Erythroblast (primary cell): ENCODE results near the gene GBGT1.

Experiments used
- DNase-seq, 2 experiments: peaks; one replicate each; lab custom pipeline; 2025; lab: John Stamatoyannopoulos, UW
- GATA1 ChIP-seq: IDR thresholded peaks from 2 replicates; pipeline ENCODE4 v1.6.1; 2011; ENCODE audit warnings: low read depth, mild to moderate bottlenecking, control low read depth, low read length, moderate library complexity
- POLR2A ChIP-seq: IDR thresholded peaks from 2 replicates; pipeline ENCODE4 v1.6.1; 2011; ENCODE audit warnings: mild to moderate bottlenecking, low read length

The GBGT1 gene

DNA sequence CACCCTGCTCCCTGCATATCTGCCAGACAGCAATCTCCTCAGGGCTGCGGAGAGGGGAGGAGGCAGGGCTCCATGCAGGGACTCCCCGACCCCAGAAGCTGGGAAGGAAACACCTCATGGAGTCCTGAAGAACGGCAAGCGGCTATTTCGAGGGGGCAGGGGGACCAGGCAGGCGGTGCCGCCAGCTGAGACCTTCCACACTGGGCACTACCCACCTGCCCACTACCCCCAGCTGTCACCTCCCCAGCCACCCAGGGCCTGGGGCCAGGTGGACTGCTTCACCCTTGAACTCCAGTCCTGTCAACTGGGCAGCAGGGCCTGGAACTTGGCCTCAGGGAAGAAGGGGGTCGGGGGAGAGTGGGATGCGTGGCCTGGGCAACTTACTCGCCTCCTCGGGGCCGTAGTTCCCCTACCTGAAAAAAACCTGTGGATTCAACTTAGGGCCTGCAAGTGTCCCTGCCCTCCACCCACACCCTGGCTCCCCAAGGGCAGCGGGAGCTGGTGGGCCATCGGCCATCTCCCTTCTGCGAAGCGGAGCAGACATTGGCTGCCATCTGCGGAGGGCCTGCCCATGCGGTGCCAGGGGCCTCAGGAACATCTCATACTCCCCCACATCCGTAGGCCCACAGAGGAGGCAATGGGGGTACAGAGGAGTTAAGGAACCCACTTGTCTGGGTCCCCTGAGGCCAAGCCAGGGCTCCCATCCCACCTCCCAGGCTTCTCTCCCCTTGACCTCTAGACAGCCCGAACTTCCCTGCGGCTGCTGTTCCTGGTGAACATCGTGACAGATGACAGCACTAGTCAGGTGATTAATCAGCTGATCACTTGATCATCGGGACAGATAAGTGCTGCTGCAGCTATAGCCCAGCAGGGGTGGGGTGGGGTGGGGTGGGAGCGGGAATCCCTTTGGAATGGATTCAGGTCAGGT lies 24.2 kb downstream of the GBGT1 start:
- no peak for TF ChIP-seq GATA1
- no peak for TF ChIP-seq POLR2A
- no peak for DNase-seq

DNA sequence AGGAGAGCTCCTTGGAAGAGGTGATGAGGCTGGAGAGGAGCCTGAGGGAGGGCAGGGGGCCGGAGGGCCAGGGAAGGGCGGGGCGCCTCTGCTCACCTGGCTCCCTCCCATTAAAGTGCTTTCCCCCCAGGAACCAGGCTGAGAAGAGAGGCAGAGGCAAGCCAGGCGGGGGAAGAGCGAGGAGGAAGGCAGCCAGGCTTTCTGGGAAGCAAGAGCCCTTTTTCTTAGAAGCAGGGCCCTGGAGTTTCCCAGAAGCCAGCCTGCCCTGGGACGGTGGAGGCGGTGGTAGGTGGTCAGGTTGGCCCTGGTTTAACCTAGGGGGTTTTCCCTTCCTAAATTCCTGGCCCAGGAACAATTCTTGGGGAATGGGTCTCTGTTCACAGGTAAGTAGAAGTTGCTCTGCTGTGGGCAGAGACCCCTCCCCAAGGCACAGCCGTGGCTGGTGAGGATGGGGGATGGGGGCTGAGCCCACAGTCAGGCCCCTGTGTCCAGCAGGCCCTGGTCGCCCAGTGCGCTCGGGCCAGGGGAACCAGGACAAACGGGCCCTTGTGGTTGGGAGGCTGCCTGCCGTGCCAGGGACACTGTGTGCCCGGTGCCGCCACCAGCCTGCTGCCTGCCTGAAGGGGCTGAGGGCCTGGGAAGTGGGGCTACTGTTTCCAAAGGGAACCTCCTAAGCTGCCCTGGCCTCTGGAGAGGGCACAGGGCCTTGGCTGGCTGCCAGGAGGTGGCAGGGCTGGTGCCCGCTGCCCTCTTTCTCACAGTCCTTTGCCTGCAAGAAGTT lies 26.1 kb downstream of the GBGT1 start:
- TF ChIP-seq POLR2A (no peak), GATA1 (no peak)

DNA sequence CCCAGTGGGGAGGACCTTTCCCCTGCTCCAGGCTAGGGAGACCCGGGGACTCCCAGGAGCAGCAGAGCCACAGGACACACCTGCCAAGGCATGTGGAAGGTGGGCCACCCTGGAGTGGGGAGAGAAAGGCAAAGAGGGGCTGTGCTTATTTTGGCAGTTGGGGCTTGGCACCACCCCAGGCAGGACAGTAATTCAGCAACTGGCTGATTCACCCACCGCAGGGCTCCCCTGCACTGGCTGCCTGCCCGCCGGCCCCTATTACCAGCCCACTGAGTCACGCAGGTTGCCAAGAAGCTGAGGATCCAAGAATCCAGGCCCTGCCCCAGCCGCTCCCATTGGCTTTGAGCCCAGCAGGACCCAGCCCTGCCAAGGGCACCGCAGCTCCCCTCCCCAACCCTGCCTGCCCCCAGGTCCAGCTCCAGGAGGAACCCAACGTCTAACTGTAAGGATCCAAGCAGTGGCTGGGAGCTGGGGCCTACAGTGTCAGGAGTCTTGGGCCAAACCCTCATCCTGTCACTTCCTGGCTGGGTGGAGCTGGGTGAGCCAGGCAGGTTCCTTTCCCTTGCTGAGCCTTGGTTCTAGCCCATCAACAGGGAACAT lies 28.5 kb downstream of the GBGT1 start:
- peak in 1 of 2 experiments; percentile 45 for DNase-seq
- TF ChIP-seq GATA1 = no peak

More for the DNA sequence above, 26.1 kb downstream of the GBGT1 start:
- peak in 1 of 2 experiments; percentile 45 for DNase-seq

DNA sequence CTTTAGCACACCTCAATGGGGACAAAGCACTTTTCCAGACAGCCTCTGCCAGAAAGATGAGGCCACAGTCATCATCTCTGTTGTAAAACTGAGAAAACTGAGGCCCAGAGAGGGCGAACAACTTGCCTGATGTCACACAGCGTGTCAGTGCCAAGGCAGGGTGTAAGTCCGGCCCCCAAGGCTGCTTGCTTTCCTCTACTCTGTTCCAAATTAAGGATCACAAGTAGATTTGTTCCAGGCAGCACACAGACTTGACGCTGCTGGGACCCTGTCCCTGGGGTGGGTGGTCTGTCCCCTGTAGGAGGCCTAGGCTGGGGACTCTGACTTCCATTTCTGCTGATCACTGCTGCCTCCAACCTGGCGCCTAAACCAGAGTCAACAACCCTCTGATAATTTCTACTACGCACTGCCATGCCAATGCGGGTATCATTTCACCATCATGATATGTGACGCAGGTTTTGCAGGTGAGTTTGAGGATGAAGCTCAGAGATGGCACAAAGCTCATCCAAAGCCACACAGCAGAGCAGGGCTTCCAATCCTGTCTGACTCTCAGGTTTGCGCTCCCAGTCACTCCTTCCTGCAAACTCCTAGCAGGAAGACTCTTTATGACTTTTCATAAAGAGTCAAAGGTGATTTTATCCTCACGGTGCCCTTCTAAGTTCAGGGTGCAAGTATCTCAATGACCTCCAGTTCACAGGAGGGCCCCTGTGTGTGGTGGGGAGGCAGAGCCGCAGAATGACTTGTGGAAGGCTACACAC lies 29.1 kb downstream of the GBGT1 start:
- TF ChIP-seq POLR2A = no peak
- DNase-seq = no peak

DNA sequence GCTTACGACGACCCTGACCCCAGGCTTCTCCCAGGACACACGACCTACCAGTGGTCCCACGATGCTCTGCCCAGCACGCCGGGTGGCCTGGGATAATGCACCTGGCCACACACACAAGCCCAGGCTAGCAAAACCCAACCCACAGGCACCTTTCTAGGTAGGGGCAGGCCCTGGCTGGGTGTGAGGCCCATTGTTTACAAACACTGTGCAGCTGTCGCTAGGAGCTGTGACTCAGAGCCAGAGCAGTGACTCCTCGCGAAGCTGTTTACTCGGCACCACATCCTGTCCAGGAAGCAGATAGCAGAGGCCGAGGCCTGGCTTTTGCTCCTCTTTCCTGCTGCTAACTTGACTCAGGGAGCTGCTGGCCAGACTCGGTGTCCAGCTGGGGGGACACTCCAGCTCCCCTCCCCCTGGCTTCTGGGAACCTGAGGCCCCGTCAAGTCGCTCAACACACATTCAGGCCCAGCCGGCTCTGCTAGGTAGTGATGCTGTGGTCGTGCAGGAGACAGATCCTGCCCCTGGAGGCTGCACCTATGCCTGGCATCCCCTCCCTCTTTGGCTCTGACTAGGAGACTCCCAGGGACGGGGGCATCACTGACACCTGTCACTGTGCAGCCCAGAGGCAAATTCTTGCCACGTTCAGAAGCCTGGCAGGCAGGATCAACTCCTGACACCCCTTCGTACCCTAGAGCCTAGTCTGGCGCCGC lies 29.9 kb downstream of the GBGT1 start:
- DNase-seq = peak; percentile 61 to 71
- TF ChIP-seq POLR2A (peak; percentile 52), GATA1 (no peak)

DNA sequence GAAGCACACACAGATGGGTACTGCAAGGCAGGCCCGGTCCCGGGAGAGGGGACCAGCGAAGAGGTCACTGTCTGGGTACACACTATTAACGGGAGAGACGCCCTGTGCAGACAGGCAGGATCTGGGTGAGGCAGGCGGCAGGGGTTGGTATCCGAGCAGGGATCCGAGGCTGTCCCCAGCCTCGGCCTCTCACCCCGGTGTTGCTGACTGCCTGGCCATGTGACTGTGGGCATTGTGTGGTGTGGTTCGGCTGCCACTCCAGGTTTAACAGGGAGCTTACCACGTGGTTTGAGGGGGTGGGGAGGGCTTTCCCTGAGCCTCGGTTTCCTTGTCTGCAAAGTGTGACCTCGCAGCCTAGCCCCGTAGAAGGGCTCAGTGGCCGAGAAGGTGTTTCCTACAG lies 31.5 kb downstream of the GBGT1 start:
- DNase-seq = no peak

DNA sequence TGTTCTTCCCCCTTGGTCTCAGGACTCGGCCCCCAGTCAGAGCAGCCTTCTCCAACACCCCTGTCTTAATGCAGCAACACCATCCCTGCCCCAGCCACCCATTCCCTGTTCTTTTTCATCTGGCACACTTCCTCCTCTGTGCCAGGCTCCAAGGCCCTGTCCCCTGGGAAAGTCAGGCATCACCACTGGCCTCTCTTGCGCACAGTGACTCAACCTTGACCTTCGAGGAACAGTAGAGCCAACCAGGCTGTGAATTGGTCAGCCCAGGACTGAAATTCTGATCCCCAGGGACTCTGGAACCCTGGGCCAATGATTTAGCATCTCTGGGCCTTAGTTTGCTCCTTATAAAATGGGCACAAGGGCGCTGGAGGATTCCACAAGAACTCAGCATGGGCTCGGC lies 32.2 kb downstream of the GBGT1 start:
- no peak for DNase-seq

More for the DNA sequence above, 31.5 kb downstream of the GBGT1 start:
- TF ChIP-seq POLR2A (no peak), GATA1 (no peak)

DNA sequence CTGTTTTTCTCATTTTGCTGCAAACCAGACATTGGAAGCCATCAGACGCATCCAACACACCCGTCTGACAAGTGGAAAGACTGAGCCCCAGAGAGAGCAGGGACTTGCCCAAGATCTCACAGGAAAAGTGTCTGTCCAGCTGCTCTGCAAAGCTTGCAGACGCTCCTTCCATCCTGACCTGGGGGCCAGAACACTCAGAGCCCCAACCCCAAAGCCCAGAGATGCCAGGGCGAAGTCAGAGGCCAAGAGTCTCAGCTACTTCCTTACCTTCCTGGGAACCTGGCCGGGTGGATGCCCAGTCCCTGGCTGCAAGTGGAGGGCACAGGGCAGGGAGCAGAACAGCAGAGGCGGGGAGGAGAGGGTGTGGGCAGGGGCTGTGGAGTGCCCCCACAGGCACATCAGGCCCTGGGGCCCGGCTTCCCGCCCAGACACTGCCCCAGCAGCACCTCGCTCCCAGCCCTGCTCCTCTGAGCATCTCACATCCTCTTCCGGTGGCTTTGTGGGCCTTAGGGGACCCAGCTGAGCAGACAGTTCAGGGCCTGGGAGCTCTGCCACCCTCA lies 32.9 kb downstream of the GBGT1 start:
- DNase-seq = no peak
- TF ChIP-seq GATA1 (no peak), POLR2A (no peak)

More for the DNA sequence above, 32.2 kb downstream of the GBGT1 start:
- no peak for TF ChIP-seq GATA1
- no peak for TF ChIP-seq POLR2A

DNA sequence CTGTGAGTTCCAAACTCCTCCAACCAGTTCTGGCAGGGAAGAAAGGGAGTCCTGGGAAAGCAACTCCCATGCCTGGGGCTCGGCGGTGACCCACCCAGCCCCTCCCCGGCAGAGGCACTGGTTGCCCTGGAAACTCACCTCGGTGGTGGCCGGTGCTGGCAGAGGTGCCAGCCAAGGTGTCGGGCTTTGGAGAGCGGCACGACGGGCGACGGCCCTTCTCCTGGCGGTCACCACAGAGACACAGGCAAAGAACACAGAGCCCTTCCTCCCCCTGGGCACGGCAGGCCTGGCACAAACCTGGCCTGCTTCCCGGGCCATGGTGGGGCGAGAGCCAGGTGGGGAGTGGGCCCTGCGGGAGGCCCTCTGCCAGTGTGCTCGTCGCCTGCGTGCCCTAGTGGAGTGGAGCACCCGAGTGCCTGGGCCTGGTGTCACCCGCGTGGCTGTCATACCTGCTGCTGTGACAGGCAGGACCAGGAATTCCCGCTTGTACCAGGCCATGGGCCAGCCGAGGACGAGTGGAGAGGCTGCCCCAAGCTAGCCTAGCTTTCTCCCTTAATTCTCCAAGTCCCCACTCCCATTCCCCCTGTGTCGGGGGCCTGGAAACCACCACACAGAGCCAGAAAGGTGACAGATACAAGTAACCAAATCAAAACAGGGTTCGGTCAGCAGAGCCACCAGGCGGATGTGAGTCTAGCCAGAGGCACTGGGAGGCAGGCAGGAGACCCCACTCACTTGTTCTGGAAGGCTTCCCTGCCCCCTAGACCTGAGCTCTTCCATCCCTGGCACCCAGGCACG lies 34.5 kb downstream of the GBGT1 start:
- no peak for DNase-seq
- TF ChIP-seq GATA1 (no peak), POLR2A (no peak)

DNA sequence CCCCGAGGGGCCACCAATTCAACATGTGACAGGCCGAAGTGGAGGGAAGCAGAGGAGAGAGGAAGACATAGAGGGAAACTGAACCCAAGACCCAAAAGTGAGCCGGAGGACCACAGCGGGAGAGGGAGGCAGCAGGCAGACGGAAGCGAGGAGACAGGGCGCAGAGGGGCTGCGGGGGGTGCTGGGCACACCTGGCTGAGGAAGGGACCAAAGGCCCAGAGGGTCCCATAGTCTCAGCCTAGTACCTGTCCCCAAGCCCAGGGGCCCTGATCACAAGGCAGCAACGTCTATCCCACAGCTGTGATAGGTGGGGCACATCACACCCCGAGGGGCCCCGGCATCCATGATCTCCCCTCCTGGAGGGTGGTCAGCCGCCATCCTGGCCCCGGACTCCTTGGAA lies 35.6 kb downstream of the GBGT1 start:
- TF ChIP-seq GATA1 (no peak), POLR2A (no peak)
- DNase-seq = no peak

DNA sequence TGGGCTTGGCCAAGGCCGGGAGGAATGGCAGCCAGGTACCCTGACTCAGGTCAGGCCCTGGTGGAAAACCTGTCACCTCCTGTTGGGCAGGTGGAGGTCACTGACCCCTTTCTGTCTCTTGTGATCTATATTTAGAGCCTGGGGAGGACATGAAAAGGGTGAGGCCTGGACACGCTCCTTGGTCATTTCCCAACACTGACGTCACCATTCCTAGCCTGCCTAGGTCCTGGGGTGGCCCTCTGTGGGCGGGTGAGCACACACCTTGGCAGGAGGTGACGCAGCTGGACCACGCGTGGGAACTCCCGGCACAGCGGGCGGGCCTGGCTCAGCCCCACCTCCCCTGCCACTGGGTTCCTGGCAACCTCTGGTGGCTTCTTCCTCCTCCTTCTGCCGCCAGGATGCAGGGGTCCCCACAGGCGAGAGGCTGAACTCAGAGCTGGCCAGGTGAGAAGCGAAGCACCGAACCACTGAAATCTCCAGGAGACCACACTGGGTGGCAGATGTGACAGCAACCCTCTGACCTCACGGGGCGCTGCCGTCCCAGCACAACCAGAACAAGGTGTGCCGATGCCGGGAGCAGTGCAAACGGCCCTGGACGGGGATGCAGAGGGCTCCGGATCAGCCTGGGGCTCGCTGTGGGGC lies 36.3 kb downstream of the GBGT1 start:
- DNase-seq = no peak
- TF ChIP-seq POLR2A (no peak), GATA1 (no peak)

DNA sequence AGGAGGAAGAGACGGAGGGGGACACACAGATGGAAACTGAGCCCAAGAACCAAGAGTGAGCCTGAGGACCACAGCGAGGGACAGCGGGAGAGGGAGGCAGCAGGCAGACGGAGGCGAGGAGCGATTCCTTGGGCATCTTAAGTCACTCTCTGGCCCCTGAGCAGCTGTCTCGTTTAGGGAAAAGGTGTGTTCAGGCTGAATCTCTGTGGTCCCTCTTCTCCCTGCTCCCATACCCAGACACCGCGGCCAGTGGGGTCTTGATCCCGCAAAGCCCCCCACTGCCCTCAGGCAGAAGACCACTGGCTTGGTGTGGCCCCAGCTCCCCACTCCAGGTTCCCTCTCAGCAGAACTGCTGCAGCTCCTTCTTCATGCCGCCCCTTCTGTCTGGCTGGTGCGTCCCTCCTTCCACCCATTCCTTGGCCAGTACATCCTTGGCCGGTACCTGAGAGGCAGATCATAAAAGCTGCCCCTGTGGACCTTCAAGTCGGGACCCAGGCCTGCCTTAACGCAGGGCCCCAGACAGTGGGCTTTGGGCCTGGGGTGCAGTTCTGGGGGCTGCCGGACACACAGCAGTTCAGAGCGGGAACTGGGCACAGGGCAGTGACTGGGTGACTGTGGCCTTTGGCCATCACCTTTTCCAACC lies 36.9 kb downstream of the GBGT1 start:
- no peak for DNase-seq

More for the DNA sequence above, 36.9 kb downstream of the GBGT1 start:
- TF ChIP-seq GATA1 = no peak
- no peak for TF ChIP-seq POLR2A
